Neural cell (in vitro differentiated cells): ENCODE measurements around the gene SSUH2. TPM values are rescaled to one million over a fixed set of nuclear protein-coding genes. Genes with fewer than 3 reads are reported as not detected.

Source experiments
- H2AFZ ChIP-seq: fragments of 200-600, 300-800 bp; sonication (generic), shearing (Covaris generic); 2 replicates; pipeline ENCODE4 v1.6.0; 2014; ENCODE audit warnings: low read depth, mild to moderate bottlenecking, antibody characterized with exemption, low read length, moderate library complexity
- H3F3A ChIP-seq: fragments of 200-600 bp; shearing (Covaris generic); 2 replicates; pipeline ENCODE4 v1.6.1; 2016; ENCODE audit warnings: mild to moderate bottlenecking, moderate library complexity, mixed read lengths, antibody characterized with exemption, low read length; ENCODE audit not compliant: insufficient read depth, poor library complexity, severe bottlenecking
- H3K27ac ChIP-seq: fragments of 200-600, 300-800 bp; sonication (generic), shearing (Covaris generic); 2 replicates; pipeline ENCODE4 v1.5.1; 2014; ENCODE audit warnings: mild to moderate bottlenecking, low read length, moderate library complexity
- H3K27me3 ChIP-seq: fragments of 300-800, 200-600 bp; sonication (generic), shearing (Covaris generic); 2 replicates; pipeline ENCODE4 v1.6.0; 2014; ENCODE audit warnings: mild to moderate bottlenecking, low read depth, low read length, moderate library complexity; ENCODE audit not compliant: insufficient read depth
- H3K36me3 ChIP-seq: fragments of 300-800, 200-600 bp; sonication (generic), shearing (Covaris generic); 2 replicates; pipeline ENCODE4 v1.5.1; 2014; ENCODE audit warnings: mild to moderate bottlenecking, antibody characterized with exemption, low read length, moderate library complexity; ENCODE audit not compliant: insufficient read depth
- H3K4me2 ChIP-seq: fragments of 300-800, 200-600 bp; sonication (generic), shearing (Covaris generic); 2 replicates; pipeline ENCODE4 v1.6.0; 2014; ENCODE audit warnings: mild to moderate bottlenecking, low read length
- H3K4me3 ChIP-seq: fragments of 300-800, 200-600 bp; sonication (generic), shearing (Covaris generic); 2 replicates; pipeline ENCODE4 v1.5.1; 2014; ENCODE audit warnings: mild to moderate bottlenecking, low read length, moderate library complexity
- H3K79me2 ChIP-seq: fragments of 200-600 bp; shearing (Covaris generic); replicated peaks from 2 replicates; pipeline ENCODE4 v1.6.0; 2014; ENCODE audit warnings: mild to moderate bottlenecking, low read length, moderate library complexity; ENCODE audit not compliant: insufficient read depth
- H3K9ac ChIP-seq: fragments of 300-800, 200-600 bp; sonication (generic), shearing (Covaris generic); 2 replicates; pipeline ENCODE4 v1.6.1; 2016; ENCODE audit warnings: mild to moderate bottlenecking, low read length, mixed read lengths
- H3K9me2 ChIP-seq: fragments of 200-600 bp; shearing (Covaris generic); 2 replicates; pipeline ENCODE4 v1.6.1; 2016; ENCODE audit warnings: mild to moderate bottlenecking, low read length, mixed read lengths; ENCODE audit not compliant: insufficient read depth
- H3K9me3 ChIP-seq: fragments of 200-600, 300-800 bp; sonication (generic), shearing (Covaris generic); 2 replicates; pipeline ENCODE4 v1.6.1; 2016; ENCODE audit warnings: mild to moderate bottlenecking, mixed run types, low read length, moderate library complexity, mixed read lengths
- H4K20me1 ChIP-seq: fragments of 200-600 bp; shearing (Covaris generic); 2 replicates; pipeline ENCODE4 v1.6.1; 2016; ENCODE audit warnings: mild to moderate bottlenecking, mixed run types; ENCODE audit not compliant: insufficient read depth
- CTCF ChIP-seq: fragments of 450-650 bp; IDR thresholded peaks from 2 replicates; pipeline ENCODE4 v1.5.1; 2014; ENCODE audit warnings: antibody characterized with exemption, mild to moderate bottlenecking, moderate library complexity; ENCODE audit not compliant: poor library complexity, severe bottlenecking
- EP300 ChIP-seq: fragments of 450-650 bp; conservative IDR thresholded peaks from 2 replicates; pipeline ENCODE4 v1.6.1; 2014; ENCODE audit warnings: antibody characterized with exemption, mild to moderate bottlenecking, moderate library complexity; ENCODE audit not compliant: poor library complexity, severe bottlenecking
- EZH2 ChIP-seq: fragments of 200-600, 300-800 bp; shearing (Covaris generic), sonication (generic); IDR thresholded peaks from 2 replicates; pipeline ENCODE4 v1.6.1; 2014; ENCODE audit warnings: antibody characterized with exemption, low read length, borderline replicate concordance, mild to moderate bottlenecking; ENCODE audit not compliant: insufficient read depth, poor library complexity, severe bottlenecking
- MXI1 ChIP-seq: fragments of 450-650 bp; conservative IDR thresholded peaks from 2 replicates; pipeline ENCODE4 v1.6.1; 2014; ENCODE audit warnings: antibody characterized with exemption, mild to moderate bottlenecking; ENCODE audit not compliant: poor library complexity, severe bottlenecking
- POLR2AphosphoS5 ChIP-seq: IDR thresholded peaks from 2 replicates; pipeline ENCODE4 v1.6.1; 2012
- RAD21 ChIP-seq: fragments of 450-650 bp; conservative IDR thresholded peaks from 2 replicates; pipeline ENCODE4 v1.6.1; 2014; ENCODE audit warnings: antibody characterized with exemption, mild to moderate bottlenecking, moderate library complexity
- REST ChIP-seq: IDR thresholded peaks from 2 replicates; pipeline ENCODE4 v1.6.1; 2012; ENCODE audit warnings: borderline replicate concordance
- SMC3 ChIP-seq: fragments of 450-650 bp; conservative IDR thresholded peaks from 2 replicates; pipeline ENCODE4 v1.6.1; 2014; ENCODE audit warnings: antibody characterized with exemption, mild to moderate bottlenecking, moderate library complexity; ENCODE audit not compliant: poor library complexity
- TAF1 ChIP-seq: IDR thresholded peaks from 2 replicates; pipeline ENCODE4 v1.6.1; 2012; ENCODE audit warnings: low read depth
- polyA plus RNA-seq: library from polyadenylated mRNA; depleted of rRNA; stranded (reverse); fragments of >200 nt; gene quantifications from 2 replicates; pipeline ENCODE4 v1.2.3, GENCODE V29; 2014

The SSUH2 gene
- polyA plus RNA-seq, 1 donor from 2014 or later: 0.88 TPM

GRCh38 chr3:8608041-8608790 lies 36.4 kb downstream of the SSUH2 start:
- no peak overlapping the region for H3K9ac ChIP-seq
- no peaks in the 10 kb centered on the region for H3K9me2 ChIP-seq
- no peaks in the 10 kb centered on the region for H3F3A ChIP-seq
- H3K9me3 ChIP-seq: no peaks in the 10 kb centered on the region
- no peak overlapping the region for H3K27ac ChIP-seq
- no peaks in the 10 kb centered on the region for H3K79me2 ChIP-seq
- no peaks in the 10 kb centered on the region for H3K27me3 ChIP-seq
- no peaks in the 10 kb centered on the region for H4K20me1 ChIP-seq
- no peak overlapping the region for H2AFZ ChIP-seq
- H3K4me3 ChIP-seq: no peak overlapping the region
- no peaks in the 10 kb centered on the region for H3K36me3 ChIP-seq
- no peak overlapping the region for H3K4me2 ChIP-seq
- no peak for TF ChIP-seq MXI1
- no peak for TF ChIP-seq POLR2AphosphoS5
- TF ChIP-seq REST: no peak
- TF ChIP-seq TAF1: no peak
- TF ChIP-seq CTCF: no peak
- TF ChIP-seq SMC3: no peak
- TF ChIP-seq RAD21: no peak
- TF ChIP-seq EP300: no peak

DNA sequence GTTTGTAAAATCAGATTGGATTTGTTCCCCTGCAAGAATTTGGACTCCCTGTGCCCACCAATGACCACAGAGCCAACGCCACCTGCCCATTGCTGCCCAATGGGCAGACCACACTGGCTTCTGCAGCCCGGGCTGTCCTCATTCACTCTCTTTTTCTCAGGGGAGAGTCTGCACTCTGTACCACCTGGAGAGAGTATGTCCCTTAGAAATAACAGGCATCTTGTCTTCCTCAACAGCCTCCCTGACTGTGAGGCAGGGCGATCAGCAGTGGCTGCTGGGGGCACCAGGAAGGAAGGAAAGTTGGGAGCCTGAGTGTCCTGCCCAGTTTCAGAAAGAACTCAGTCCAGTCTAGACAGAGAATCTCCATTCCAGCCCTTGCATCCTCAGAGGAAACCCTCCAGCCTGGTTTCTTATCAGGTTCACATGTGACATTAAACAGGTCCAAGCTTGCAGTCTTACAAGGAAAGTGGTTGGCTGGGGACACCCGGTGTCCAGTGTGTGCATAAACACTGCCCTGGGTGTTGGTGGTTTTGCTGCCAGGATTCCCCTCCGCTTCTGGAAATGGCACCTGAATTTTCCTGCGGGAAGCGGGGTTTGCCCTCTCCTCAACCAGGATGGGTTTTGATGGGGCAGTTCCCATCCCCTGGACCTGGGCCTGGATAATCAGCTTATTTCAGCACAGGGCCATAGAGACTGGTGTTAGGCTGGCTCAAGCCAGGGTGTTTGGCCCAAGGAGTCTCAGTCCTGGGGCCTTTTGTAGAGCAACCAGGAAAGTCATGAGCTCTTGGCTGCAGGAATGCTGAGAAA lies 37.2 kb downstream of the SSUH2 start:
- H3K9me2 ChIP-seq: no peaks in the 10 kb centered on the region
- no peak overlapping the region for H3K9ac ChIP-seq
- TF ChIP-seq REST (no peak), SMC3 (peak; percentile 46), TAF1 (no peak), MXI1 (no peak), CTCF (peak; percentile 45), EZH2 (no peak), EP300 (no peak), RAD21 (peak; percentile 57), POLR2AphosphoS5 (no peak)
- no peaks in the 10 kb centered on the region for H3K79me2 ChIP-seq
- H4K20me1 ChIP-seq: no peaks in the 10 kb centered on the region
- H3K4me2 ChIP-seq: no peak overlapping the region
- no peaks in the 10 kb centered on the region for H3K9me3 ChIP-seq
- H2AFZ ChIP-seq: no peak overlapping the region
- H3K4me3 ChIP-seq: no peak overlapping the region
- H3K36me3 ChIP-seq: no peaks in the 10 kb centered on the region
- no peak overlapping the region for H3K27ac ChIP-seq
- no peaks in the 10 kb centered on the region for H3K27me3 ChIP-seq
- H3F3A ChIP-seq: no peaks in the 10 kb centered on the region
